B cell (primary cell): ENCODE measurements around the gene PREB. TPM values are rescaled to one million over a fixed set of nuclear protein-coding genes. Genes with fewer than 3 reads are reported as not detected.

Experiments used
- ATAC-seq: fragments of 200-7000 bp; cut with Tn5 transposase; one replicate; pipeline ENCODE4 v1.10.0; 2021; ENCODE audit warnings: low read depth, mild to moderate bottlenecking, moderate number of reproducible peaks, moderate library complexity
- CTCF ChIA-PET: fragments of 350-600 bp; sonication (Branson Sonifier 250); formaldehyde crosslinking; loops from one replicate; lab custom pipeline; 2021; ENCODE audit warnings: antibody characterized with exemption, inconsistent platforms; lab: Charles Lee
- POLR2A ChIA-PET: fragments of 350-600 bp; sonication (Branson Sonifier 250); formaldehyde crosslinking; loops from one replicate; lab custom pipeline; 2021; ENCODE audit warnings: antibody characterized with exemption; lab: Charles Lee
- DNase-seq: peaks from one replicate; pipeline ENCODE4 v3.0.0; 2013
- H2AFZ ChIP-seq: 2 replicates; pipeline ENCODE4 v1.6.1; 2012; ENCODE audit warnings: mild to moderate bottlenecking, low read depth, low read length; ENCODE audit not compliant: insufficient read depth, poor library complexity, severe bottlenecking
- H3K27ac ChIP-seq, 2 donors: 1 replicate in 1 of 2; 2 replicates in 1 of 2; pipeline ENCODE4 v1.5.1; 2012 to 2013; ENCODE audit warnings: low read length in 2 of 2, mild to moderate bottlenecking in 2 of 2, moderate library complexity in 1 of 2
- H3K27me3 ChIP-seq, 4 experiments: fragments of 200-600 bp in 1 of 4; sonication (generic) in 1 of 4; replicated peaks in 1 of 4; 1 replicate in 2 of 4; 2 replicates in 2 of 4; pipeline versions ENCODE4 v1.6.1 to v1.7.0; 2013 to 2016; ENCODE audit warnings: low read length in 3 of 4, mild to moderate bottlenecking in 2 of 4, mixed read lengths in 1 of 4, moderate library complexity in 1 of 4; ENCODE audit not compliant: insufficient read depth in 4 of 4, control insufficient read depth in 3 of 4; ENCODE audit errors: control extremely low read depth in 1 of 4
- H3K36me3 ChIP-seq, 2 experiments: replicated peaks in 1 of 2; 1 replicate in 1 of 2; 2 replicates in 1 of 2; pipeline versions ENCODE4 v1.6.1 to v1.7.1; 2013; ENCODE audit warnings: low read length in 1 of 2; ENCODE audit not compliant: insufficient read depth in 2 of 2, control insufficient read depth in 1 of 2; ENCODE audit errors: control extremely low read depth in 1 of 2, extremely low read depth in 1 of 2
- H3K4me1 ChIP-seq, 2 donors: fragments of 200-600 bp in 1 of 2; sonication (generic) in 1 of 2; 1 replicate in 1 of 2; 2 replicates in 1 of 2; pipeline versions ENCODE4 v1.5.1 to v1.6.1; 2013 to 2017; ENCODE audit warnings: low read length in 2 of 2; ENCODE audit not compliant: control insufficient read depth in 2 of 2, insufficient read depth in 2 of 2
- H3K4me2 ChIP-seq: replicated peaks from 2 replicates; pipeline ENCODE3; 2012; ENCODE audit warnings: mild to moderate bottlenecking, low read depth, low read length; ENCODE audit not compliant: poor library complexity, severe bottlenecking
- H3K4me3 ChIP-seq, 5 experiments: fragments of 200-600 bp in 1 of 5; sonication (generic) in 1 of 5; 1 replicate in 3 of 5; 2 replicates in 2 of 5; pipeline versions ENCODE4 v1.5.1 to v1.7.0; 2011 to 2016; ENCODE audit warnings: low read length in 4 of 5, mild to moderate bottlenecking in 4 of 5, low read depth in 2 of 5, control low read depth in 1 of 5, moderate library complexity in 1 of 5; ENCODE audit not compliant: insufficient read depth in 1 of 5; ENCODE audit errors: control extremely low read depth in 1 of 5, extremely low read depth in 1 of 5
- H3K79me2 ChIP-seq: fragments of 200-600 bp; sonication (generic); one replicate; pipeline ENCODE4 v1.6.0; 2016; ENCODE audit warnings: low read length; ENCODE audit not compliant: control insufficient read depth, insufficient read depth
- H3K9ac ChIP-seq: fragments of 200-600 bp; sonication (generic); 2 replicates; pipeline ENCODE4 v1.6.1; 2017; ENCODE audit warnings: mild to moderate bottlenecking, low read length, moderate library complexity
- H3K9me3 ChIP-seq, 3 donors: one replicate each; pipeline versions ENCODE4 v1.6.1 to v1.7.1; 2013; ENCODE audit warnings: low read length in 2 of 3; ENCODE audit not compliant: control insufficient read depth in 2 of 3, insufficient read depth in 1 of 3; ENCODE audit errors: control extremely low read depth in 1 of 3
- H4K20me1 ChIP-seq: 2 replicates; pipeline ENCODE4 v1.6.0; 2012; ENCODE audit warnings: mild to moderate bottlenecking, low read length; ENCODE audit not compliant: insufficient read depth, control insufficient read depth, poor library complexity, severe bottlenecking
- H3K27ac Mint-ChIP-seq: one replicate; pipeline ENCODE4 v1.8.0; 2021; ENCODE audit warnings: mixed read lengths
- H3K27me3 Mint-ChIP-seq: one replicate; pipeline ENCODE4 v1.8.0; 2021; ENCODE audit warnings: mixed read lengths
- H3K4me1 Mint-ChIP-seq: one replicate; pipeline ENCODE4 v1.8.0; 2021; ENCODE audit warnings: mixed read lengths
- H3K4me3 Mint-ChIP-seq: one replicate; pipeline ENCODE4 v1.8.0; 2021; ENCODE audit warnings: mixed read lengths
- H3K9me3 Mint-ChIP-seq: one replicate; pipeline ENCODE4 v1.8.0; 2022; ENCODE audit warnings: mixed read lengths; ENCODE audit not compliant: insufficient read depth
- CTCF ChIP-seq: fragments of 200-600 bp; IDR thresholded peaks from one replicate; pipeline ENCODE4 v1.8.0; 2022; ENCODE audit warnings: antibody characterized with exemption, mild to moderate bottlenecking
- EZH2 ChIP-seq: IDR thresholded peaks from 2 replicates; pipeline ENCODE4 v1.6.1; 2012; ENCODE audit warnings: borderline replicate concordance, low read depth, mild to moderate bottlenecking, moderate library complexity, low read length; ENCODE audit not compliant: insufficient read depth, poor library complexity, severe bottlenecking
- WGBS: methylation state at CpG from one replicate; pipeline ENCODE4 v1.1.5; 2013; ENCODE audit warnings: missing lambda C conversion rate; ENCODE audit not compliant: insufficient coverage; 5-methylcytosine and 5-hydroxymethylcytosine counted together
- intact Hi-C: fragments of 100-400 bp; cut with micrococcal nuclease; formaldehyde crosslinking; loops from one replicate; pipeline ENCODE4 v1.10.0; 2022
- polyA plus RNA-seq: library from polyadenylated mRNA; depleted of rRNA; stranded (reverse); fragments of >200 nt; gene quantifications from 2 replicates; pipeline ENCODE4 v1.2.3, GENCODE V29; 2012
- total RNA-seq, 2 donors: library from RNA; stranded (reverse); fragments of 120-200 nt in 1 of 2; gene quantifications; 1 replicate in 1 of 2; 2 replicates in 1 of 2; pipeline versions ENCODE4 v1.2.3 to v1.2.4, GENCODE V29; 2013 to 2022

Gene PREB
- total and polyA plus RNA-seq, 2 donors (not counting 1 experiment from before 2014, with no cell fraction given), result 46.0 to 88.9 TPM

GRCh38 chr2:27085062-27085672 is 49.3 kb downstream of the PREB start:
- ATAC-seq (no peak), DNase-seq (no peak)
- no peaks in the 10 kb centered on the region for H3K27me3 Mint-ChIP-seq
- intact Hi-C loops, result loop anchor here (5.0 to 10.0 kb wide), 4 partner anchors 123 to 1790 kb away; partner anchors contain the start of genes ASXL2, CENPA and TRMT61B
- Histone ChIP-seq H4K20me1 (no peaks in the 10 kb centered on the region), H3K4me1 (peaks cover 26 to 38% of the 10 kb centered on the region in 2 donors), H2AFZ (peak overlapping the region; percentile 97), H3K36me3 (no peaks in the 10 kb centered on the region), H3K9me3 (no peaks in the 10 kb centered on the region), H3K79me2 (peaks cover 4% of the 10 kb centered on the region), H3K4me2 (peak overlapping the region; percentile 97), H3K4me3 (peak overlapping the region; percentile 16 to 91 (median 66)), H3K27ac (peak overlapping the region in 1 of 2 donors; percentile 81), H3K27me3 (no peaks in the 10 kb centered on the region), H3K9ac (peak overlapping the region; percentile 86)
- CTCF ChIA-PET, result interaction anchor here (0.6 to 4.7 kb wide), 6 partner anchors 11 to 218 kb away, joined by 3 to 27 read pairs (median 8); partner anchors contain the start of genes AGBL5 and OST4
- POLR2A ChIA-PET, result interaction anchor here (0.8 to 1.2 kb wide), 2 partner anchors 34 to 286 kb away, joined by 3 read pairs; partner anchors contain the start of gene AGBL5
- 68% methylated on average over 7 of the region's 10 CpGs for WGBS
- H3K4me1 Mint-ChIP-seq, result peaks cover 28% of the 10 kb centered on the region
- TF ChIP-seq EZH2 (no peak), CTCF (no peak)
- peak overlapping the region; percentile 32 for H3K27ac Mint-ChIP-seq
- peak overlapping the region; percentile 91 for H3K4me3 Mint-ChIP-seq
- no peaks in the 10 kb centered on the region for H3K9me3 Mint-ChIP-seq
